Panc1 (cell line): Measurements from ENCODE around the gene WHAMM. TPM values are rescaled to one million over a fixed set of nuclear protein-coding genes. Genes with fewer than 3 reads are reported as not detected.

Experiments
- ATAC-seq: fragments of 200-7000 bp; cut with Tn5 transposase; 2 replicates; pipeline ENCODE4 v1.9.1; 2020; ENCODE audit warnings: mild to moderate bottlenecking, moderate library complexity
- BruUV-seq: library from RNA; stranded (reverse); fragments of 400-500 nt; replicated peaks from 2 replicates; lab custom pipeline; 2021; lab: Mats Ljungman, UMichigan
- CTCF ChIA-PET: fragments of 300-600 bp; sonication (Branson Sonifier 250); formaldehyde crosslinking; loops from one replicate; lab custom pipeline; 2022; ENCODE audit warnings: antibody characterized with exemption; lab: Charles Lee
- POLR2A ChIA-PET: fragments of 300-600 bp; sonication (Branson Sonifier 250); formaldehyde crosslinking; loops from one replicate; lab custom pipeline; 2022; ENCODE audit warnings: antibody characterized with exemption; lab: Charles Lee
- DNase-seq: peaks from one replicate; pipeline ENCODE4 v3.0.0-alpha.2; 2010; ENCODE audit warnings: low read depth, low spot score
- H3K27ac ChIP-seq: 2 replicates; pipeline ENCODE4 v1.5.1; 2011; ENCODE audit warnings: mild to moderate bottlenecking, low read length, inconsistent platforms
- H3K27me3 ChIP-seq: fragments of 200-500 bp; sonication (Bioruptor generic); 2 replicates; pipeline ENCODE4 v1.6.0; 2014; ENCODE audit warnings: low read length, inconsistent platforms; ENCODE audit not compliant: control insufficient read depth, insufficient read depth
- H3K36me3 ChIP-seq: fragments of 200-500 bp; sonication (Bioruptor generic); 2 replicates; pipeline ENCODE4 v1.5.1; 2014; ENCODE audit warnings: inconsistent platforms, mild to moderate bottlenecking, low read length, moderate library complexity; ENCODE audit not compliant: control insufficient read depth, insufficient read depth
- H3K4me1 ChIP-seq: 2 replicates; pipeline ENCODE4 v1.5.1; 2011; ENCODE audit warnings: inconsistent platforms, mild to moderate bottlenecking, low read length, moderate library complexity; ENCODE audit not compliant: control insufficient read depth, insufficient read depth
- H3K4me3 ChIP-seq, 2 experiments: 2 replicates each; pipeline ENCODE4 v1.5.1; 2011 to 2012; ENCODE audit warnings: low read depth in 2 of 2, low read length in 2 of 2, mild to moderate bottlenecking in 2 of 2, inconsistent platforms in 1 of 2, moderate library complexity in 1 of 2
- H3K9me3 ChIP-seq: fragments of 200-500 bp; sonication (Bioruptor generic); 2 replicates; pipeline ENCODE4 v1.5.1; 2014; ENCODE audit warnings: low read depth, mild to moderate bottlenecking, inconsistent platforms, low read length, moderate library complexity; ENCODE audit not compliant: control insufficient read depth, insufficient read depth
- POLR2AphosphoS5 ChIP-seq: IDR thresholded peaks from 2 replicates; pipeline ENCODE4 v1.6.1; 2012; ENCODE audit warnings: mild to moderate bottlenecking, low read depth, low read length, moderate library complexity
- SIN3A ChIP-seq: IDR thresholded peaks from 2 replicates; pipeline ENCODE4 v1.6.1; 2012; ENCODE audit warnings: low read depth, mild to moderate bottlenecking, low read length, moderate library complexity, borderline replicate concordance; ENCODE audit not compliant: insufficient read depth
- TCF7L2 ChIP-seq: IDR thresholded peaks from 2 replicates; pipeline ENCODE4 v1.6.1; 2011; ENCODE audit warnings: mild to moderate bottlenecking, low read depth, low read length, inconsistent platforms
- in situ Hi-C: cut with HindIII; loops from 2 replicates; pipeline ENCODE4 v1.10.0; 2016; ENCODE audit warnings: low sequenced_read_pairs, low pct_unique_long_range_greater_than_20kb
- intact Hi-C: fragments of 100-400 bp; cut with micrococcal nuclease; formaldehyde crosslinking; loops from one replicate; pipeline ENCODE4 v1.10.0; 2022; ENCODE audit not compliant: unreplicated experiment
- total RNA-seq: library from RNA; stranded (reverse); gene quantifications from one replicate; pipeline ENCODE4 v1.2.1, GENCODE V29; 2021; ENCODE audit not compliant: unreplicated experiment
- TF ChIP-seq, protein P1 (sequence below): fragments of 450-650 bp; IDR thresholded peaks from 2 replicates; pipeline ENCODE4 v1.5.1; 2017; ENCODE audit warnings: mild to moderate bottlenecking
- TF ChIP-seq, protein P2 (sequence below), 2 experiments: IDR thresholded peaks; 2 replicates each; pipeline ENCODE4 v1.6.1; 2011 to 2012; ENCODE audit warnings: low read depth in 2 of 2, control low read depth in 1 of 2, low read length in 1 of 2, mild to moderate bottlenecking in 1 of 2, moderate library complexity in 1 of 2; ENCODE audit not compliant: insufficient read depth in 1 of 2

WHAMM gene
- total RNA-seq, 1 experiment from 2014 or later, result 8.8 TPM

DNA sequence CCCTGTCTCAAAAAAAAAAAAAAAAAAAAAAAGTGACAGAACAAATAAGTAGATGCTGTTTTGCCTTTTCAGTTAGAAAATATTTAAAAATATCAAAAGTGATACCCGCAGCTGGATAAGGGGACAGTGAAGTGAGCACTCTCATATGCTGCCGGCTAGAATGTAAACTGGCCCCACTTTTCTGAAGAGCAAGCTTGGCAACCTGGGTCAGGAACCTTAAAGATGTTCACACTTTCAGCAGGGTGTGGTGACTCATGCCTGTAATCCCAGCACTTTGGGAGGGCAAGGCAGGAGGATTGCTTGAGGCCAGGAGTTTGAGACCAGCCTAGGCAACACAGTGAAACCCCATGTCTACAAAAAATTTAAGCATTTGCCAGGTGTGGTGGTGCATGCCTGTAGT lies 20.9 kb upstream of the WHAMM start:
- no peak overlapping the region for H3K4me3 ChIP-seq
- no peak overlapping the region for H3K27ac ChIP-seq
- POLR2A ChIA-PET, result no interaction called here
- in situ Hi-C loops (no loop called here), intact Hi-C loops (no loop called here)
- CTCF ChIA-PET, result no interaction called here
- TF ChIP-seq SIN3A (no peak), POLR2AphosphoS5 (no peak), TCF7L2 (no peak)
- TF ChIP-seq, protein P1, sequence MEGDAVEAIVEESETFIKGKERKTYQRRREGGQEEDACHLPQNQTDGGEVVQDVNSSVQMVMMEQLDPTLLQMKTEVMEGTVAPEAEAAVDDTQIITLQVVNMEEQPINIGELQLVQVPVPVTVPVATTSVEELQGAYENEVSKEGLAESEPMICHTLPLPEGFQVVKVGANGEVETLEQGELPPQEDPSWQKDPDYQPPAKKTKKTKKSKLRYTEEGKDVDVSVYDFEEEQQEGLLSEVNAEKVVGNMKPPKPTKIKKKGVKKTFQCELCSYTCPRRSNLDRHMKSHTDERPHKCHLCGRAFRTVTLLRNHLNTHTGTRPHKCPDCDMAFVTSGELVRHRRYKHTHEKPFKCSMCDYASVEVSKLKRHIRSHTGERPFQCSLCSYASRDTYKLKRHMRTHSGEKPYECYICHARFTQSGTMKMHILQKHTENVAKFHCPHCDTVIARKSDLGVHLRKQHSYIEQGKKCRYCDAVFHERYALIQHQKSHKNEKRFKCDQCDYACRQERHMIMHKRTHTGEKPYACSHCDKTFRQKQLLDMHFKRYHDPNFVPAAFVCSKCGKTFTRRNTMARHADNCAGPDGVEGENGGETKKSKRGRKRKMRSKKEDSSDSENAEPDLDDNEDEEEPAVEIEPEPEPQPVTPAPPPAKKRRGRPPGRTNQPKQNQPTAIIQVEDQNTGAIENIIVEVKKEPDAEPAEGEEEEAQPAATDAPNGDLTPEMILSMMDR, result no peak
- TF ChIP-seq, protein P2, sequence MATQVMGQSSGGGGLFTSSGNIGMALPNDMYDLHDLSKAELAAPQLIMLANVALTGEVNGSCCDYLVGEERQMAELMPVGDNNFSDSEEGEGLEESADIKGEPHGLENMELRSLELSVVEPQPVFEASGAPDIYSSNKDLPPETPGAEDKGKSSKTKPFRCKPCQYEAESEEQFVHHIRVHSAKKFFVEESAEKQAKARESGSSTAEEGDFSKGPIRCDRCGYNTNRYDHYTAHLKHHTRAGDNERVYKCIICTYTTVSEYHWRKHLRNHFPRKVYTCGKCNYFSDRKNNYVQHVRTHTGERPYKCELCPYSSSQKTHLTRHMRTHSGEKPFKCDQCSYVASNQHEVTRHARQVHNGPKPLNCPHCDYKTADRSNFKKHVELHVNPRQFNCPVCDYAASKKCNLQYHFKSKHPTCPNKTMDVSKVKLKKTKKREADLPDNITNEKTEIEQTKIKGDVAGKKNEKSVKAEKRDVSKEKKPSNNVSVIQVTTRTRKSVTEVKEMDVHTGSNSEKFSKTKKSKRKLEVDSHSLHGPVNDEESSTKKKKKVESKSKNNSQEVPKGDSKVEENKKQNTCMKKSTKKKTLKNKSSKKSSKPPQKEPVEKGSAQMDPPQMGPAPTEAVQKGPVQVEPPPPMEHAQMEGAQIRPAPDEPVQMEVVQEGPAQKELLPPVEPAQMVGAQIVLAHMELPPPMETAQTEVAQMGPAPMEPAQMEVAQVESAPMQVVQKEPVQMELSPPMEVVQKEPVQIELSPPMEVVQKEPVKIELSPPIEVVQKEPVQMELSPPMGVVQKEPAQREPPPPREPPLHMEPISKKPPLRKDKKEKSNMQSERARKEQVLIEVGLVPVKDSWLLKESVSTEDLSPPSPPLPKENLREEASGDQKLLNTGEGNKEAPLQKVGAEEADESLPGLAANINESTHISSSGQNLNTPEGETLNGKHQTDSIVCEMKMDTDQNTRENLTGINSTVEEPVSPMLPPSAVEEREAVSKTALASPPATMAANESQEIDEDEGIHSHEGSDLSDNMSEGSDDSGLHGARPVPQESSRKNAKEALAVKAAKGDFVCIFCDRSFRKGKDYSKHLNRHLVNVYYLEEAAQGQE (IDR thresholded peaks at IDR 0.05; ENCODE audit: insufficient read depth in 1 of 2, low read depth in 2 of 2, low read length in 1 of 2), result no peak
- DNase-seq (no peak), ATAC-seq (no peak)
- no peaks in the 10 kb centered on the region for H3K36me3 ChIP-seq
- H3K4me1 ChIP-seq, result no peaks in the 10 kb centered on the region
- no TSS peak for BruUV-seq
- H3K9me3 ChIP-seq, result no peaks in the 10 kb centered on the region
- no peaks in the 10 kb centered on the region; the same call in 1 of the 2 replicates for H3K27me3 ChIP-seq

DNA sequence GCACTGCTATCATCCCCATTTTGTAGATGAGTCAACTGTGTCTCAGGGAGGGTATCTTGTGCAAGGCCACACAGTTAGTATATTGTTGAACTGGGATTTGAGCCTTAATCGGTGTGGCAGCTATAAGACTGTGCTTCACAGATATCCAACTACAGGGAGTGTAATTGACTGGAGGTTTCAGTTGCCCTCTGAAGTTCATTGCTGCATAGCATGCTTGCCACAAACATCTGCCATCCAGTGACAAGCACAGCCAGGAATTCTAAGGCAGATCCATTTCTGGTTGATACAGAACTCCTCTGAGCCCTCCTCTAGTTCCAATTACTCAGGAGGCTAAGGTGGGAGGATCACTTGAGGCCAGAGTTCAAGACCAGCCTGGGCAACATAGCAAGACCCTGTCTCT lies 19.9 kb upstream of the WHAMM start:
- in situ Hi-C loops (no loop called here), intact Hi-C loops (no loop called here)
- no peak overlapping the region for H3K27ac ChIP-seq
- DNase-seq (no peak), ATAC-seq (no peak)
- no peak overlapping the region for H3K4me3 ChIP-seq
- ChIA-PET CTCF (no interaction called here), POLR2A (no interaction called here)
- no peaks in the 10 kb centered on the region; the same call in 1 of the 2 replicates for H3K27me3 ChIP-seq
- TF ChIP-seq TCF7L2 (no peak), POLR2AphosphoS5 (no peak), SIN3A (no peak)
- TF ChIP-seq, protein P1, result no peak
- TF ChIP-seq, protein P2 (IDR thresholded peaks at IDR 0.05; ENCODE audit: insufficient read depth in 1 of 2, low read depth in 2 of 2, low read length in 1 of 2), result no peak
- no TSS peak for BruUV-seq
- H3K9me3 ChIP-seq, result no peaks in the 10 kb centered on the region
- H3K4me1 ChIP-seq, result no peaks in the 10 kb centered on the region
- H3K36me3 ChIP-seq, result no peaks in the 10 kb centered on the region
